Astrocyte (in vitro differentiated cells and primary cell): ENCODE measurements around the gene TNFSF13. TPM values are rescaled to one million over a fixed set of nuclear protein-coding genes. Genes with fewer than 3 reads are reported as not detected.

Source experiments
- DNase-seq: peaks from one replicate; pipeline ENCODE4 v3.0.0-alpha.2; 2010; ENCODE audit warnings: low read depth
- FAIRE-seq: peaks from 2 replicates; lab custom pipeline; 2011; peaks lifted over from hg19 to GRCh38; lab: Jason Lieb, UNC
- H2AFZ ChIP-seq: 2 replicates; pipeline ENCODE4 v1.6.0; 2012; ENCODE audit warnings: low read depth, low read length, inconsistent platforms
- H3K27ac ChIP-seq: 2 replicates; pipeline ENCODE4 v1.5.1; 2011; ENCODE audit warnings: low read depth, low read length, inconsistent platforms
- H3K27me3 ChIP-seq: 2 replicates; pipeline ENCODE4 v1.6.0; 2011; ENCODE audit warnings: low read length, inconsistent platforms; ENCODE audit not compliant: insufficient read depth
- H3K36me3 ChIP-seq: 2 replicates; pipeline ENCODE4 v1.5.1; 2011; ENCODE audit warnings: low read length, inconsistent platforms; ENCODE audit not compliant: insufficient read depth
- H3K4me1 ChIP-seq: 2 replicates; pipeline ENCODE4 v1.5.1; 2011; ENCODE audit warnings: low read length, inconsistent platforms; ENCODE audit not compliant: insufficient read depth
- H3K4me2 ChIP-seq: 2 replicates; pipeline ENCODE4 v1.6.0; 2012; ENCODE audit warnings: low read length, inconsistent platforms
- H3K4me3 ChIP-seq: 2 replicates; pipeline ENCODE4 v1.5.1; 2011; ENCODE audit warnings: low read depth, mild to moderate bottlenecking, low read length, inconsistent platforms; ENCODE audit not compliant: insufficient read depth
- H3K79me2 ChIP-seq: 2 replicates; pipeline ENCODE4 v1.6.0; 2012; ENCODE audit warnings: mild to moderate bottlenecking, low read length, inconsistent platforms; ENCODE audit not compliant: insufficient read depth
- H3K9ac ChIP-seq: 2 replicates; pipeline ENCODE4 v1.6.0; 2012; ENCODE audit warnings: mild to moderate bottlenecking, low read length, inconsistent platforms
- H3K9me3 ChIP-seq: 2 replicates; pipeline ENCODE4 v1.5.1; 2012; ENCODE audit warnings: low read depth, mild to moderate bottlenecking, low read length, inconsistent platforms; ENCODE audit not compliant: insufficient read depth
- H4K20me1 ChIP-seq: 2 replicates; pipeline ENCODE4 v1.6.0; 2012; ENCODE audit warnings: low read length, inconsistent platforms; ENCODE audit not compliant: insufficient read depth
- H3K27ac Mint-ChIP-seq: one replicate; pipeline ENCODE4 v1.8.0; 2021; ENCODE audit warnings: mild to moderate bottlenecking, mixed read lengths; ENCODE audit not compliant: unreplicated experiment
- H3K27me3 Mint-ChIP-seq: one replicate; pipeline ENCODE4 v1.8.0; 2021; ENCODE audit warnings: low read depth, mixed read lengths; ENCODE audit not compliant: unreplicated experiment
- H3K36me3 Mint-ChIP-seq: one replicate; pipeline ENCODE4 v1.8.0; 2021; ENCODE audit warnings: low read depth, mixed read lengths; ENCODE audit not compliant: unreplicated experiment
- H3K4me1 Mint-ChIP-seq: one replicate; pipeline ENCODE4 v1.8.0; 2021; ENCODE audit warnings: low read depth, mixed read lengths; ENCODE audit not compliant: unreplicated experiment
- H3K4me3 Mint-ChIP-seq: one replicate; pipeline ENCODE4 v1.8.0; 2021; ENCODE audit warnings: mild to moderate bottlenecking, moderate library complexity, mixed read lengths; ENCODE audit not compliant: unreplicated experiment
- H3K9me3 Mint-ChIP-seq: one replicate; pipeline ENCODE4 v1.8.0; 2021; ENCODE audit warnings: mild to moderate bottlenecking, mixed read lengths; ENCODE audit not compliant: unreplicated experiment
- EZH2 ChIP-seq: IDR thresholded peaks from 2 replicates; pipeline ENCODE4 v1.6.1; 2012; ENCODE audit warnings: mild to moderate bottlenecking, low read length, inconsistent platforms; ENCODE audit not compliant: insufficient read depth
- total RNA-seq: library from RNA; stranded (reverse); gene quantifications from 2 replicates; pipeline ENCODE4 v1.2.1, GENCODE V29; 2021
- TF ChIP-seq, protein P1 (sequence below): IDR thresholded peaks from 2 replicates; pipeline ENCODE4 v1.5.1; 2011; ENCODE audit warnings: low read depth, mild to moderate bottlenecking, inconsistent platforms, low read length, moderate library complexity; ENCODE audit not compliant: insufficient read depth

Gene TNFSF13
- total RNA-seq, 1 donor from 2014 or later: 0.93 TPM

- no peaks in the 10 kb centered on the region for H3K27me3 ChIP-seq
- peaks cover 85% of the 10 kb centered on the region for H3K79me2 ChIP-seq
- peak overlapping the region; percentile 97 for H3K4me2 ChIP-seq
- Mint-ChIP-seq H3K27me3 (no peaks in the 10 kb centered on the region), H3K4me3 (peak overlapping the region; percentile 97), H3K4me1 (peaks cover 46% of the 10 kb centered on the region), H3K9me3 (no peaks in the 10 kb centered on the region), H3K36me3 (peaks cover 40% of the 10 kb centered on the region), H3K27ac (peak overlapping the region; percentile 78)
- peak overlapping the region; percentile 43 for H3K27ac ChIP-seq
- DNase-seq: no peak
- peaks cover 62% of the 10 kb centered on the region for H3K36me3 ChIP-seq
- no peaks in the 10 kb centered on the region for H3K9me3 ChIP-seq
- no peak for FAIRE-seq
- H3K4me3 ChIP-seq: peak overlapping the region; percentile 88
- TF ChIP-seq, protein P1, sequence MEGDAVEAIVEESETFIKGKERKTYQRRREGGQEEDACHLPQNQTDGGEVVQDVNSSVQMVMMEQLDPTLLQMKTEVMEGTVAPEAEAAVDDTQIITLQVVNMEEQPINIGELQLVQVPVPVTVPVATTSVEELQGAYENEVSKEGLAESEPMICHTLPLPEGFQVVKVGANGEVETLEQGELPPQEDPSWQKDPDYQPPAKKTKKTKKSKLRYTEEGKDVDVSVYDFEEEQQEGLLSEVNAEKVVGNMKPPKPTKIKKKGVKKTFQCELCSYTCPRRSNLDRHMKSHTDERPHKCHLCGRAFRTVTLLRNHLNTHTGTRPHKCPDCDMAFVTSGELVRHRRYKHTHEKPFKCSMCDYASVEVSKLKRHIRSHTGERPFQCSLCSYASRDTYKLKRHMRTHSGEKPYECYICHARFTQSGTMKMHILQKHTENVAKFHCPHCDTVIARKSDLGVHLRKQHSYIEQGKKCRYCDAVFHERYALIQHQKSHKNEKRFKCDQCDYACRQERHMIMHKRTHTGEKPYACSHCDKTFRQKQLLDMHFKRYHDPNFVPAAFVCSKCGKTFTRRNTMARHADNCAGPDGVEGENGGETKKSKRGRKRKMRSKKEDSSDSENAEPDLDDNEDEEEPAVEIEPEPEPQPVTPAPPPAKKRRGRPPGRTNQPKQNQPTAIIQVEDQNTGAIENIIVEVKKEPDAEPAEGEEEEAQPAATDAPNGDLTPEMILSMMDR: no peak
- no peak for TF ChIP-seq EZH2
- no peak overlapping the region for H2AFZ ChIP-seq
- H4K20me1 ChIP-seq: peaks cover 72% of the 10 kb centered on the region
- H3K4me1 ChIP-seq: peaks cover 37% of the 10 kb centered on the region
- peak overlapping the region; percentile 100 for H3K9ac ChIP-seq
These were observed 15.8 kb downstream of the TNFSF13 start for GRCh38 chr17:7574176-7574953.

DNA sequence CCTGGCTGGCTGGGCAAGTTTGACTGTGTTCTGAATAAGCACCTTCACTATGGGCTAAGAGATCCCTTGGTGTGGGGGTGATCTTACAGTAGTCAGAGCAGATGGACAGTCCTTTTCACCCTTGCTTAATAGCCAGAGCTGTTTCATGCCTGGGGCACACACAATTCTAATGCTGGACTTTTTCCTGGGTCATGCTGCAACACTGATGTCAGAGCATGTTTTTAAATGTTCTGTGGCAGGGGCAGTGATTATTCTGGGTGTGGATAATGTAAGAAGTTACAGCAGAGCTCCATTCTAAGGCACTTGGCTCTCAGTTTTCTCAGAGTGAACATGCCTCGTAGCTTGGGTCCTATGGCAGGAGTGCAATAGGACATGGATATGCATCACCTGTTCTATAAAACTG, 16.9 kb downstream of the TNFSF13 start:
- H3K9me3 Mint-ChIP-seq: no peaks in the 10 kb centered on the region
- H3K9ac ChIP-seq: peak overlapping the region; percentile 100

More for the DNA sequence above, 16.9 kb downstream of the TNFSF13 start:
- Histone ChIP-seq H3K9me3 (no peaks in the 10 kb centered on the region), H3K4me2 (peak overlapping the region; percentile 97), H3K27me3 (no peaks in the 10 kb centered on the region), H4K20me1 (peaks cover 73% of the 10 kb centered on the region), H3K27ac (no peak overlapping the region), H3K36me3 (peaks cover 56% of the 10 kb centered on the region), H2AFZ (no peak overlapping the region), H3K4me1 (peaks cover 45% of the 10 kb centered on the region), H3K4me3 (peak overlapping the region; percentile 88), H3K79me2 (peaks cover 83% of the 10 kb centered on the region)
- Mint-ChIP-seq H3K27ac (peak overlapping the region; percentile 34), H3K27me3 (no peaks in the 10 kb centered on the region), H3K4me3 (peak overlapping the region; percentile 97), H3K4me1 (peaks cover 48% of the 10 kb centered on the region), H3K36me3 (peaks cover 40% of the 10 kb centered on the region)
- FAIRE-seq (no peak), DNase-seq (no peak)
- TF ChIP-seq, protein P1: no peak
- TF ChIP-seq EZH2: no peak
